Measurements from ENCODE around the gene PSENEN. TPM values are rescaled to one million over a fixed set of nuclear protein-coding genes. Genes with fewer than 3 reads are reported as not detected.

PSENEN gene
- total and polyA plus RNA-seq, 2 of the 8 experiments (the other 6 are each of a cell fraction or from before 2014, with no cell fraction given): 66.7 to 75.3 TPM

- no peaks in the 10 kb centered on the region for H3K27me3 ChIP-seq (replicated peaks in 1 of 4; ENCODE audit: control insufficient read depth in 3 of 4, extremely low read depth in 1 of 4, insufficient read depth in 3 of 4, low read length in 3 of 4)
- TF ChIP-seq CEBPB (IDR thresholded peaks at IDR 0.05; ENCODE audit: low read depth, low read length): no peak
- TF ChIP-seq E2F6 (IDR thresholded peaks at IDR 0.05): no peak
- TF ChIP-seq POU5F1 (IDR thresholded peaks at IDR 0.05; ENCODE audit: low read depth, low read length): no peak
- no peak for TF ChIP-seq FOSL1 (IDR thresholded peaks at IDR 0.05; ENCODE audit: insufficient read depth, low read depth, low read length)
- TF ChIP-seq ATF2 (IDR thresholded peaks at IDR 0.05; ENCODE audit: low read length): no peak
- TF ChIP-seq BACH1 (IDR thresholded peaks at IDR 0.05; ENCODE audit: low read length): no peak
- TF ChIP-seq KDM5A (IDR thresholded peaks at IDR 0.05; ENCODE audit: low read length): no peak
- TF ChIP-seq ASH2L (IDR thresholded peaks at IDR 0.05; ENCODE audit: low read length): no peak
- no peak for TF ChIP-seq CHD1 (IDR thresholded peaks at IDR 0.05; ENCODE audit: low read depth, low read length)
- no peak for TF ChIP-seq EGR1 (IDR thresholded peaks at IDR 0.05; ENCODE audit: borderline replicate concordance, low read depth, low read length)
- TF ChIP-seq SP1 (IDR thresholded peaks at IDR 0.05; ENCODE audit: low read depth, low read length): no peak
- no peak for TF ChIP-seq CHD2 (IDR thresholded peaks at IDR 0.05; ENCODE audit: low read length)
Measured at GRCh38 chr19:35725216-35725861, 20.1 kb upstream of the PSENEN start.

More at GRCh38 chr19:35725216-35725861, 20.1 kb upstream of the PSENEN start:
- CTCF ChIA-PET (ENCODE audit: partially characterized antibody): interaction anchor here (0.5 to 11.8 kb wide), 3 partner anchors 13 to 33 kb away, joined by 3 to 80 read pairs (median 3); partner anchors contain the start of genes IGFLR1 and LIN37
- no peak overlapping the region for H2AFZ ChIP-seq (ENCODE audit: low read length)
- no peak overlapping the region for H3K23ac ChIP-seq (ENCODE audit: insufficient read length)
- H4K91ac ChIP-seq (replicated peaks; ENCODE audit: insufficient read length, low read length): no peak overlapping the region
- no peaks in the 10 kb centered on the region for H3K4me1 ChIP-seq (replicated peaks in 1 of 4; ENCODE audit: control insufficient read depth in 3 of 4, insufficient read depth in 4 of 4, low read length in 3 of 4)
- no peak overlapping the region for H4K5ac ChIP-seq (ENCODE audit: insufficient read length, low read depth, low read length)
- no peaks in the 10 kb centered on the region; the same call in 1 of the 2 replicates for H3K79me1 ChIP-seq (ENCODE audit: low read depth, low read length)
- H3K14ac ChIP-seq (ENCODE audit: insufficient read length): no peak overlapping the region
- H3K18ac ChIP-seq (ENCODE audit: extremely low read depth, low read length): no peak overlapping the region
- H3K4me3 ChIP-seq (ENCODE audit: extremely low read depth in 1 of 4, insufficient read depth in 2 of 4, low read depth in 3 of 4, low read length in 4 of 4): no peak overlapping the region
- H3K9ac ChIP-seq (replicated peaks in 1 of 4; ENCODE audit: extremely low read depth in 1 of 4, low read depth in 3 of 4, low read length in 3 of 4): no peak overlapping the region
- no peak overlapping the region for H2BK5ac ChIP-seq (ENCODE audit: low read depth, low read length)
- H3K79me2 ChIP-seq (ENCODE audit: control insufficient read depth in 1 of 2, insufficient read depth in 2 of 2, low read length in 2 of 2): no peaks in the 10 kb centered on the region; a peak in 1 of 4 replicates
- no peak overlapping the region for H3K4me2 ChIP-seq (ENCODE audit: insufficient read depth in 1 of 2, low read depth in 2 of 2, low read length in 2 of 2)
- H2BK15ac ChIP-seq (ENCODE audit: low read length): no peak overlapping the region
- H4K20me1 ChIP-seq (replicated peaks in 1 of 2; ENCODE audit: control insufficient read depth in 1 of 2, insufficient read depth in 2 of 2, low read length in 2 of 2): peaks cover 5 to 15% of the 10 kb centered on the region in 2 experiments
- DNase-seq (ENCODE audit: low read depth in 1 of 2, low spot score in 2 of 2) (no peak), FAIRE-seq (no peak)
- H3K27ac ChIP-seq (ENCODE audit: low read depth, low read length): no peak overlapping the region
- H3K9me3 ChIP-seq (ENCODE audit: insufficient read depth in 2 of 2, low read depth in 1 of 2, low read length in 1 of 2): no peaks in the 10 kb centered on the region
- no peak overlapping the region for H3K4ac ChIP-seq (replicated peaks; ENCODE audit: insufficient read length, low read depth, low read length)
- no peak overlapping the region for H2BK20ac ChIP-seq (ENCODE audit: low read length)
- H4K8ac ChIP-seq (ENCODE audit: extremely low read depth, insufficient read depth, low read length): no peak overlapping the region
- WGBS, 2 experiments (ENCODE audit: extremely low coverage in 1 of 2, insufficient coverage in 1 of 2, insufficient read length in 1 of 2, insufficient replicate concordance in 2 of 2, low coverage in 1 of 2, low lambda C conversion rate in 2 of 2, missing lambda C conversion rate in 1 of 2): 92% methylated on average over 18 of the region's 23 CpGs; no CpG with 5 or more reads in 1 of the 2 experiments
- H3K56ac ChIP-seq (replicated peaks; ENCODE audit: insufficient read length, low read depth, low read length): no peak overlapping the region
- no peak overlapping the region for H2AK5ac ChIP-seq (ENCODE audit: low read depth, low read length)
- H2BK120ac ChIP-seq (replicated peaks; ENCODE audit: low read depth, low read length): no peak overlapping the region
- POLR2A ChIA-PET (ENCODE audit: partially characterized antibody): interaction anchor here (1.0 to 6.1 kb wide), 2 partner anchors 11 to 15 kb away, joined by 3 to 39 read pairs; no protein-coding TSS in a partner anchor
- H2BK12ac ChIP-seq (ENCODE audit: low read depth, low read length): no peak overlapping the region
- peaks cover 48 to 74% (median 70%) of the 10 kb centered on the region in 4 experiments for H3K36me3 ChIP-seq (ENCODE audit: control insufficient read depth in 2 of 4, insufficient read depth in 4 of 4, low read length in 3 of 4)
- H3K23me2 ChIP-seq (ENCODE audit: low read depth, low read length): no peaks in the 10 kb centered on the region

All from H1 (cell line).